H9 (cell line): Measurements from ENCODE around the gene CDH15. TPM values are rescaled to one million over a fixed set of nuclear protein-coding genes. Genes with fewer than 3 reads are reported as not detected.

Experiments
- DNase-seq: peaks from one replicate; pipeline ENCODE4 v3.0.0-alpha.2; 2017
- H2AFZ ChIP-seq: one replicate; pipeline ENCODE4 v1.6.1; 2013; ENCODE audit warnings: mild to moderate bottlenecking, low read length, control low read depth, moderate library complexity
- H2AK5ac ChIP-seq: 2 replicates; pipeline ENCODE4 v1.6.1; 2013; ENCODE audit warnings: low read length, control low read depth, mixed read lengths; ENCODE audit not compliant: insufficient read length
- H2BK120ac ChIP-seq: one replicate; pipeline ENCODE4 v1.6.1; 2013; ENCODE audit warnings: low read depth, mild to moderate bottlenecking, low read length, control low read depth, inconsistent platforms; ENCODE audit not compliant: poor library complexity, severe bottlenecking
- H2BK12ac ChIP-seq: 2 replicates; pipeline ENCODE4 v1.6.1; 2013; ENCODE audit warnings: low read length, control low read depth, mixed read lengths, low read depth; ENCODE audit not compliant: insufficient read length
- H2BK15ac ChIP-seq: 2 replicates; pipeline ENCODE4 v1.6.1; 2013; ENCODE audit warnings: low read depth, low read length, control low read depth
- H2BK20ac ChIP-seq: one replicate; pipeline ENCODE4 v1.6.1; 2013; ENCODE audit warnings: low read depth, mild to moderate bottlenecking, low read length, control low read depth, inconsistent platforms; ENCODE audit not compliant: poor library complexity, severe bottlenecking
- H2BK5ac ChIP-seq: 2 replicates; pipeline ENCODE4 v1.6.1; 2013; ENCODE audit warnings: low read length, control low read depth, mixed read lengths; ENCODE audit not compliant: insufficient read length
- H3K14ac ChIP-seq: 2 replicates; pipeline ENCODE4 v1.6.1; 2013; ENCODE audit warnings: low read length, control low read depth; ENCODE audit not compliant: insufficient read depth
- H3K18ac ChIP-seq: 2 replicates; pipeline ENCODE4 v1.6.1; 2013; ENCODE audit warnings: low read depth, mild to moderate bottlenecking, mixed read lengths, low read length, control low read depth; ENCODE audit not compliant: insufficient read length
- H3K23ac ChIP-seq: 2 replicates; pipeline ENCODE4 v1.6.1; 2013; ENCODE audit warnings: low read length, control low read depth, mixed read lengths, low read depth; ENCODE audit not compliant: insufficient read length
- H3K23me2 ChIP-seq: 2 replicates; pipeline ENCODE4 v1.6.1; 2013; ENCODE audit warnings: low read depth, mild to moderate bottlenecking, mixed read lengths, low read length, control low read depth; ENCODE audit not compliant: insufficient read length, poor library complexity, severe bottlenecking
- H3K27ac ChIP-seq: 2 replicates; pipeline ENCODE4 v1.5.1; 2013; ENCODE audit warnings: low read length, control low read depth, mixed read lengths, low read depth; ENCODE audit not compliant: insufficient read length
- H3K27me3 ChIP-seq: 2 replicates; pipeline ENCODE4 v1.6.1; 2013; ENCODE audit warnings: low read length, control low read depth, inconsistent platforms; ENCODE audit not compliant: insufficient read depth
- H3K4ac ChIP-seq: 2 replicates; pipeline ENCODE4 v1.6.1; 2013; ENCODE audit warnings: low read depth, mild to moderate bottlenecking, control low read depth, inconsistent platforms, low read length, moderate library complexity
- H3K4me1 ChIP-seq: 2 replicates; pipeline ENCODE4 v1.6.1; 2013; ENCODE audit warnings: low read length, control low read depth, inconsistent platforms; ENCODE audit not compliant: insufficient read depth
- H3K4me2 ChIP-seq: 2 replicates; pipeline ENCODE4 v1.6.1; 2013; ENCODE audit warnings: low read length, control low read depth, mixed read lengths; ENCODE audit not compliant: insufficient read length, insufficient read depth
- H3K56ac ChIP-seq: 2 replicates; pipeline ENCODE4 v1.6.1; 2013; ENCODE audit warnings: low read depth, mild to moderate bottlenecking, mixed read lengths, low read length, control low read depth; ENCODE audit not compliant: insufficient read length
- H3K79me1 ChIP-seq: 2 replicates; pipeline ENCODE4 v1.6.1; 2013; ENCODE audit warnings: low read depth, mild to moderate bottlenecking, moderate library complexity, low read length, control low read depth, inconsistent platforms; ENCODE audit not compliant: insufficient read depth, poor library complexity, severe bottlenecking
- H3K79me2 ChIP-seq: 2 replicates; pipeline ENCODE4 v1.6.1; 2013; ENCODE audit warnings: low read length, control low read depth, inconsistent platforms; ENCODE audit not compliant: insufficient read depth
- H3K9ac ChIP-seq: 2 replicates; pipeline ENCODE4 v1.6.1; 2013; ENCODE audit warnings: low read length, control low read depth, mixed read lengths; ENCODE audit not compliant: insufficient read length; ENCODE audit errors: extremely low read depth
- H3K9me3 ChIP-seq: one replicate; pipeline ENCODE4 v1.6.1; 2013; ENCODE audit warnings: low read depth, low read length, inconsistent platforms; ENCODE audit not compliant: control insufficient read depth
- H3T11ph ChIP-seq: one replicate; pipeline ENCODE4 v1.6.1; 2013; ENCODE audit warnings: mild to moderate bottlenecking, low read length, control low read depth, inconsistent platforms
- H4K20me1 ChIP-seq: one replicate; pipeline ENCODE4 v1.6.1; 2013; ENCODE audit not compliant: control insufficient read depth, insufficient read length, insufficient read depth
- H4K5ac ChIP-seq: 2 replicates; pipeline ENCODE4 v1.6.1; 2013; ENCODE audit warnings: low read depth, mild to moderate bottlenecking, mixed read lengths, low read length, control low read depth; ENCODE audit not compliant: insufficient read length
- H4K8ac ChIP-seq: replicated peaks from 2 replicates; pipeline ENCODE4 v1.6.1; 2013; ENCODE audit warnings: low read length, control low read depth, mixed read lengths, low read depth; ENCODE audit not compliant: insufficient read length
- H4K91ac ChIP-seq: 2 replicates; pipeline ENCODE4 v1.6.1; 2013; ENCODE audit warnings: low read depth, mild to moderate bottlenecking, moderate library complexity, mixed read lengths, low read length, control low read depth; ENCODE audit not compliant: insufficient read length
- H3K27ac Mint-ChIP-seq, 3 experiments: 2 replicates in 2 of 3; 3 replicates in 1 of 3; pipeline ENCODE4 v1.8.0; 2020 to 2021; ENCODE audit warnings: mixed read lengths in 3 of 3, mild to moderate bottlenecking in 1 of 3, moderate library complexity in 1 of 3
- H3K27me3 Mint-ChIP-seq: 2 replicates; pipeline ENCODE4 v1.8.0; 2021; ENCODE audit warnings: low read depth, mild to moderate bottlenecking, moderate library complexity, mixed read lengths
- H3K36me3 Mint-ChIP-seq, 3 experiments: 2 replicates in 2 of 3; 3 replicates in 1 of 3; pipeline ENCODE4 v1.8.0; 2020 to 2021; ENCODE audit warnings: low read depth in 3 of 3, mixed read lengths in 3 of 3; ENCODE audit not compliant: insufficient read depth in 1 of 3
- H3K4me1 Mint-ChIP-seq, 2 experiments: 2 replicates each; pipeline ENCODE4 v1.8.0; 2020; ENCODE audit warnings: mixed read lengths in 2 of 2
- H3K4me3 Mint-ChIP-seq, 2 experiments: 2 replicates in 1 of 2; 3 replicates in 1 of 2; pipeline ENCODE4 v1.8.0; 2020 to 2021; ENCODE audit warnings: mild to moderate bottlenecking in 2 of 2, mixed read lengths in 2 of 2, moderate library complexity in 1 of 2
- H3K9me3 Mint-ChIP-seq, 2 experiments: 2 replicates in 1 of 2; 3 replicates in 1 of 2; pipeline ENCODE4 v1.8.0; 2020; ENCODE audit warnings: mild to moderate bottlenecking in 2 of 2, mixed read lengths in 2 of 2, moderate library complexity in 1 of 2
- CTCF ChIP-seq: fragments of 200-600 bp; sonication (generic); conservative IDR thresholded peaks from 3 replicates; pipeline ENCODE4 v1.8.0; 2021; ENCODE audit warnings: antibody characterized with exemption, mild to moderate bottlenecking
- WGBS: extraction: QIAGEN DNeasy Blood & Tissue Kit; methylation state at CpG from one replicate; pipeline ENCODE4 v1.1.7; 2013; ENCODE audit warnings: missing lambda C conversion rate, low lambda C conversion rate, mixed read lengths; ENCODE audit not compliant: insufficient read length; ENCODE audit errors: extremely low coverage; 5-methylcytosine and 5-hydroxymethylcytosine counted together
- total RNA-seq: library from RNA; stranded (reverse); gene quantifications from 2 replicates; pipeline ENCODE4 v1.2.1, GENCODE V29; 2021

The CDH15 gene
- total RNA-seq, 1 experiment from 2014 or later: 0.28 TPM

GRCh38 chr16:89170346-89171215 lies 967 bp upstream of the CDH15 start:
- Mint-ChIP-seq H3K4me3 (peak overlapping the region; percentile 56 to 80), H3K27me3 (peaks cover 21% of the 10 kb centered on the region), H3K9me3 (no peaks in the 10 kb centered on the region), H3K4me1 (peaks cover 12 to 31% of the 10 kb centered on the region in 2 experiments), H3K36me3 (no peaks in the 10 kb centered on the region), H3K27ac (peak overlapping the region in 1 of 3 experiments; percentile 31; a peak in 1 of 7 replicates)
- H2BK120ac ChIP-seq: no peak overlapping the region
- H3K14ac ChIP-seq: no peak overlapping the region
- no peak overlapping the region for H4K8ac ChIP-seq
- H3K79me2 ChIP-seq: no peaks in the 10 kb centered on the region
- H3K4me2 ChIP-seq: peak overlapping the region; percentile 45
- H4K20me1 ChIP-seq: no peaks in the 10 kb centered on the region
- H2AK5ac ChIP-seq: no peak overlapping the region
- H2BK20ac ChIP-seq: no peak overlapping the region
- no peak overlapping the region for H2BK5ac ChIP-seq
- H3K23me2 ChIP-seq: peaks cover 6% of the 10 kb centered on the region
- H2BK12ac ChIP-seq: no peak overlapping the region
- H2AFZ ChIP-seq: no peak overlapping the region
- no peak overlapping the region for H4K5ac ChIP-seq
- no peaks in the 10 kb centered on the region for H3K79me1 ChIP-seq
- no peak overlapping the region for H3K9ac ChIP-seq
- H3K18ac ChIP-seq: no peak overlapping the region
- H4K91ac ChIP-seq: no peak overlapping the region
- H3K4ac ChIP-seq: no peak overlapping the region
- peak; percentile 23; the same call in 1 of the 3 replicates for TF ChIP-seq CTCF
- no CpG with 5 or more reads among the region's 34 CpGs for WGBS
- no peaks in the 10 kb centered on the region for H3K4me1 ChIP-seq
- H3T11ph ChIP-seq: no peak overlapping the region
- no peak overlapping the region for H2BK15ac ChIP-seq
- H3K23ac ChIP-seq: no peak overlapping the region
- no peak overlapping the region for H3K27ac ChIP-seq
- H3K56ac ChIP-seq: no peak overlapping the region
- no peaks in the 10 kb centered on the region for H3K9me3 ChIP-seq
- no peaks in the 10 kb centered on the region for H3K27me3 ChIP-seq
- DNase-seq: peak; percentile 91
